IMR-90 (cell line): ENCODE data around the gene PLA2G4E. TPM values are rescaled to one million over a fixed set of nuclear protein-coding genes. Genes with fewer than 3 reads are reported as not detected.

Experiments
- ATAC-seq: fragments of 200-7000 bp; cut with Tn5 transposase; 2 replicates; pipeline ENCODE4 v1.9.1; 2020; ENCODE audit warnings: low read depth, mild to moderate bottlenecking, moderate library complexity
- BruUV-seq: library from RNA; stranded (reverse); fragments of 400-500 nt; replicated peaks from 2 replicates; lab custom pipeline; 2021; lab: Mats Ljungman, UMichigan
- CTCF ChIA-PET: fragments of 300-600 bp; formaldehyde crosslinking; extraction: SDS; loops from one replicate; lab custom pipeline; 2021; ENCODE audit warnings: antibody characterized with exemption; lab: Yijun Ruan, JAX
- POLR2A ChIA-PET: fragments of 300-600 bp; sonication (Branson Sonifier 250); formaldehyde crosslinking; loops from one replicate; lab custom pipeline; 2022; ENCODE audit warnings: antibody characterized with exemption; ENCODE audit not compliant: unreplicated experiment; lab: Charles Lee
- DNase-seq: peaks from one replicate; pipeline ENCODE4 v3.0.0; 2013
- H2AFZ ChIP-seq: replicated peaks from 2 replicates; pipeline ENCODE3; 2013; ENCODE audit warnings: low read length, mild to moderate bottlenecking; ENCODE audit not compliant: poor library complexity
- H2AK5ac ChIP-seq: 2 replicates; pipeline ENCODE4 v1.6.1; 2013; ENCODE audit warnings: low read depth, low read length, inconsistent platforms
- H2AK9ac ChIP-seq: replicated peaks from 2 replicates; pipeline ENCODE3; 2013; ENCODE audit warnings: mild to moderate bottlenecking, low read depth, low read length, moderate library complexity; ENCODE audit not compliant: poor library complexity
- H2BK120ac ChIP-seq: 2 replicates; pipeline ENCODE4 v1.6.1; 2013; ENCODE audit warnings: low read depth, low read length, inconsistent platforms
- H2BK15ac ChIP-seq: 3 replicates; pipeline ENCODE4 v1.6.1; 2013; ENCODE audit warnings: low read depth, low read length, inconsistent platforms
- H2BK20ac ChIP-seq: 2 replicates; pipeline ENCODE4 v1.6.1; 2013; ENCODE audit warnings: low read depth, mild to moderate bottlenecking, inconsistent platforms, low read length, moderate library complexity
- H2BK5ac ChIP-seq: 2 replicates; pipeline ENCODE4 v1.6.1; 2013; ENCODE audit warnings: mild to moderate bottlenecking, low read depth, low read length, inconsistent platforms; ENCODE audit not compliant: poor library complexity, severe bottlenecking
- H3K14ac ChIP-seq: replicated peaks from 2 replicates; pipeline ENCODE4 v1.6.1; 2013; ENCODE audit warnings: low read depth, low read length, inconsistent platforms
- H3K18ac ChIP-seq: 2 replicates; pipeline ENCODE4 v1.6.1; 2013; ENCODE audit warnings: low read depth, low read length, control low read depth
- H3K23ac ChIP-seq: 2 replicates; pipeline ENCODE4 v1.6.1; 2013; ENCODE audit warnings: low read depth, low read length, inconsistent platforms
- H3K27ac ChIP-seq: 2 replicates; pipeline ENCODE4 v1.5.1; 2013; ENCODE audit warnings: mild to moderate bottlenecking, control low read depth, low read length; ENCODE audit not compliant: insufficient read depth
- H3K27me3 ChIP-seq: 2 replicates; pipeline ENCODE4 v1.6.1; 2013; ENCODE audit warnings: low read length; ENCODE audit not compliant: control insufficient read depth, insufficient read depth
- H3K36me3 ChIP-seq: 2 replicates; pipeline ENCODE4 v1.6.1; 2013; ENCODE audit warnings: low read length, mixed read lengths; ENCODE audit not compliant: control insufficient read depth, insufficient read depth
- H3K4ac ChIP-seq: 2 replicates; pipeline ENCODE4 v1.6.1; 2013; ENCODE audit warnings: low read depth, low read length, inconsistent platforms
- H3K4me1 ChIP-seq: 2 replicates; pipeline ENCODE4 v1.6.1; 2013; ENCODE audit warnings: low read length, mixed read lengths; ENCODE audit not compliant: control insufficient read depth, insufficient read depth
- H3K4me2 ChIP-seq: 2 replicates; pipeline ENCODE4 v1.6.1; 2013; ENCODE audit warnings: low read depth, mild to moderate bottlenecking, control low read depth, low read length, moderate library complexity
- H3K4me3 ChIP-seq: 2 replicates; pipeline ENCODE4 v1.5.1; 2013; ENCODE audit warnings: low read depth, mild to moderate bottlenecking, control low read depth, low read length, moderate library complexity; ENCODE audit not compliant: insufficient read depth
- H3K56ac ChIP-seq: 2 replicates; pipeline ENCODE4 v1.6.1; 2013; ENCODE audit warnings: low read length, inconsistent platforms; ENCODE audit not compliant: insufficient read depth; ENCODE audit errors: extremely low read depth
- H3K79me1 ChIP-seq, 2 experiments: 2 replicates each; pipeline ENCODE4 v1.6.1; 2013; ENCODE audit warnings: low read length in 2 of 2, inconsistent platforms in 1 of 2, low read depth in 1 of 2
- H3K9ac ChIP-seq: 2 replicates; pipeline ENCODE4 v1.6.1; 2013; ENCODE audit warnings: low read depth, low read length, control low read depth
- H3K9me1 ChIP-seq: 2 replicates; pipeline ENCODE4 v1.6.1; 2013; ENCODE audit warnings: low read length, inconsistent platforms; ENCODE audit not compliant: insufficient read depth
- H3K9me3 ChIP-seq: 2 replicates; pipeline ENCODE4 v1.6.1; 2013; ENCODE audit warnings: low read length; ENCODE audit not compliant: control insufficient read depth, insufficient read depth
- H4K20me1 ChIP-seq: 2 replicates; pipeline ENCODE4 v1.6.1; 2013; ENCODE audit warnings: low read length, inconsistent platforms; ENCODE audit not compliant: insufficient read depth
- H4K5ac ChIP-seq: 2 replicates; pipeline ENCODE4 v1.6.1; 2013; ENCODE audit warnings: mild to moderate bottlenecking, low read depth, low read length, control low read depth
- H4K8ac ChIP-seq, 2 experiments: 2 replicates each; pipeline ENCODE4 v1.6.1; 2013; ENCODE audit warnings: low read depth in 2 of 2, low read length in 2 of 2, control low read depth in 1 of 2, inconsistent platforms in 1 of 2
- H4K91ac ChIP-seq: 2 replicates; pipeline ENCODE4 v1.6.1; 2013; ENCODE audit warnings: low read depth, low read length, inconsistent platforms; ENCODE audit not compliant: insufficient read depth
- BHLHE40 ChIP-seq: fragments of 150-350 bp; IDR thresholded peaks from 2 replicates; pipeline ENCODE4 v1.6.1; 2016; ENCODE audit warnings: mild to moderate bottlenecking, low read depth, low read length
- CEBPB ChIP-seq: IDR thresholded peaks from 2 replicates; pipeline ENCODE4 v1.6.1; 2012; ENCODE audit warnings: low read depth, low read length, improper control_type of control experiment
- CHD1 ChIP-seq: IDR thresholded peaks from 2 replicates; pipeline ENCODE4 v1.6.1; 2012; ENCODE audit warnings: low read depth, low read length, improper control_type of control experiment
- CTCF ChIP-seq: conservative IDR thresholded peaks from 2 replicates; pipeline ENCODE4 v1.5.1; 2012; ENCODE audit warnings: mild to moderate bottlenecking, low read depth, low read length, improper control_type of control experiment
- ELK1 ChIP-seq: fragments of 150-350 bp; IDR thresholded peaks from 2 replicates; pipeline ENCODE4 v1.6.1; 2016; ENCODE audit warnings: low read depth, mild to moderate bottlenecking, low read length, moderate library complexity, borderline replicate concordance
- FOS ChIP-seq: fragments of 150-350 bp; IDR thresholded peaks from 2 replicates; pipeline ENCODE4 v1.6.1; 2016; ENCODE audit warnings: low read depth, low read length
- MAFK ChIP-seq: IDR thresholded peaks from 2 replicates; pipeline ENCODE4 v1.6.1; 2012; ENCODE audit warnings: low read depth, low read length, improper control_type of control experiment
- MXI1 ChIP-seq: IDR thresholded peaks from 2 replicates; pipeline ENCODE4 v1.6.1; 2012; ENCODE audit warnings: low read depth, mild to moderate bottlenecking, low read length, moderate library complexity, borderline replicate concordance
- NFE2L2 ChIP-seq: fragments of 150-350 bp; IDR thresholded peaks from 2 replicates; pipeline ENCODE4 v1.6.1; 2016; ENCODE audit warnings: low read depth, mild to moderate bottlenecking, low read length
- POLR2A ChIP-seq: IDR thresholded peaks from 2 replicates; pipeline ENCODE4 v1.6.1; 2012; ENCODE audit warnings: mild to moderate bottlenecking, low read depth, low read length
- RCOR1 ChIP-seq: IDR thresholded peaks from 2 replicates; pipeline ENCODE4 v1.6.1; 2012; ENCODE audit warnings: mild to moderate bottlenecking, low read length, improper control_type of control experiment; ENCODE audit not compliant: insufficient replicate concordance
- RFX5 ChIP-seq: IDR thresholded peaks from 2 replicates; pipeline ENCODE4 v1.8.0; 2012; ENCODE audit warnings: low read depth, mild to moderate bottlenecking, low read length, moderate library complexity
- SMC3 ChIP-seq: fragments of 150-350 bp; IDR thresholded peaks from 2 replicates; pipeline ENCODE4 v1.6.1; 2016; ENCODE audit warnings: low read depth, mild to moderate bottlenecking, antibody characterized with exemption, low read length, moderate library complexity
- WGBS, 2 experiments: methylation state at CpG; one replicate each; pipeline versions ENCODE4 v1.1.5 to v1.1.7; 2013; ENCODE audit warnings: missing lambda C conversion rate in 2 of 2; ENCODE audit not compliant: insufficient read length in 1 of 2; ENCODE audit errors: extremely low coverage in 2 of 2; 5-methylcytosine and 5-hydroxymethylcytosine counted together
- dilution Hi-C: fragments of 300-500 bp; cut with HindIII; formaldehyde crosslinking; loops from one replicate; pipeline ENCODE4 v1.14.3; 2018; ENCODE audit warnings: low sequenced_read_pairs; ENCODE audit not compliant: unreplicated experiment
- in situ Hi-C: fragments of 300-500 bp; cut with MboI; formaldehyde crosslinking; loops from 3 replicates; pipeline ENCODE4 v1.14.3; 2019; ENCODE audit warnings: low sequenced_read_pairs, inconsistent platforms, mixed read lengths
- intact Hi-C: fragments of 100-400 bp; cut with micrococcal nuclease; formaldehyde crosslinking; loops from 2 replicates; pipeline ENCODE4 v1.10.0; 2022
- polyA plus RNA-seq, 3 experiments: library from polyadenylated mRNA; depleted of rRNA; stranded (reverse); fragments of >200 nt; gene quantifications; 2 replicates each; pipeline ENCODE4 v1.2.3, GENCODE V29; 2012; ENCODE audit warnings: low replicate concordance in 1 of 3
- total RNA-seq: library from RNA; depleted of rRNA; stranded (reverse); fragments of >200 nt; gene quantifications from 2 replicates; pipeline ENCODE4 v1.2.3, GENCODE V29; 2012

PLA2G4E gene
- total and polyA plus RNA-seq, 2 of the 4 experiments (the other 2 are of a cell fraction), result not detected

GRCh38 chr15:41951571-41951970 lies 69.3 kb downstream of the PLA2G4E start:
- H3K79me1 ChIP-seq, result peaks cover 36 to 80% of the 10 kb centered on the region in 2 experiments
- H3K27ac ChIP-seq, result no peak overlapping the region
- H2BK120ac ChIP-seq, result no peak overlapping the region
- ATAC-seq, result no peak
- BruUV-seq, result no TSS peak
- H4K20me1 ChIP-seq, result 0 out of 2 replicates have a peak, but pooled peaks cover 3% of the 10 kb centered on the region
- dilution Hi-C loops (no loop called here), intact Hi-C loops (no loop called here), in situ Hi-C loops (no loop called here)
- no peak overlapping the region for H2BK20ac ChIP-seq
- no peak overlapping the region for H3K4me2 ChIP-seq
- H3K18ac ChIP-seq, result no peak overlapping the region
- H2AK5ac ChIP-seq, result no peak overlapping the region
- H3K27me3 ChIP-seq, result no peaks in the 10 kb centered on the region
- H3K4me3 ChIP-seq, result no peak overlapping the region
- no peak overlapping the region for H3K14ac ChIP-seq
- TF ChIP-seq CTCF, result no peak
- no peak for TF ChIP-seq BHLHE40
- TF ChIP-seq MXI1, result no peak
- no peak for TF ChIP-seq ELK1
- no peak for TF ChIP-seq NFE2L2
- TF ChIP-seq RCOR1, result no peak
- no peak for TF ChIP-seq CHD1
- no peak for TF ChIP-seq FOS
- no peak for TF ChIP-seq POLR2A
- TF ChIP-seq CEBPB, result no peak
- no peak for TF ChIP-seq MAFK
- no peak for TF ChIP-seq SMC3
- TF ChIP-seq RFX5, result no peak
- H4K5ac ChIP-seq, result no peak overlapping the region
- H3K9me1 ChIP-seq, result peaks cover 21% of the 10 kb centered on the region
- H4K8ac ChIP-seq, result no peak overlapping the region
- CTCF ChIA-PET, result no interaction called here
- H2BK5ac ChIP-seq, result no peak overlapping the region
- POLR2A ChIA-PET, result no interaction called here
- no peak overlapping the region for H3K56ac ChIP-seq
- peaks cover 17% of the 10 kb centered on the region for H3K4me1 ChIP-seq
- H2AK9ac ChIP-seq, result peak overlapping the region; percentile 35
- no peak overlapping the region for H3K4ac ChIP-seq
- no peak overlapping the region for H3K23ac ChIP-seq
- H3K9me3 ChIP-seq, result no peaks in the 10 kb centered on the region
- H2BK15ac ChIP-seq, result no peak overlapping the region
- no peak overlapping the region for H2AFZ ChIP-seq
- H4K91ac ChIP-seq, result no peak overlapping the region
- H3K9ac ChIP-seq, result no peak overlapping the region
- WGBS, 2 experiments, result no CpG with 5 or more reads among the region's 2 CpGs
- no peak for DNase-seq
- peaks cover 7% of the 10 kb centered on the region for H3K36me3 ChIP-seq
